HepG2 (cell line): Measurements from ENCODE around the gene NTF3. TPM values are rescaled to one million over a fixed set of nuclear protein-coding genes. Genes with fewer than 3 reads are reported as not detected.

ENCODE experiments used
- ATAC-seq: fragments of 200-7000 bp; cut with Tn5 transposase; 3 replicates; pipeline ENCODE4 v1.9.1; 2020; ENCODE audit warnings: mild to moderate bottlenecking, moderate library complexity
- BruUV-seq: library from RNA; stranded (reverse); fragments of 400-500 nt; replicated peaks from 2 replicates; lab custom pipeline; 2021; lab: Mats Ljungman, UMichigan
- CTCF ChIA-PET: fragments of 300-600 bp; formaldehyde crosslinking; extraction: SDS; loops from one replicate; lab custom pipeline; 2021; ENCODE audit warnings: low total read pairs, inconsistent platforms, low intra/inter-chr PET ratio; lab: Yijun Ruan, JAX
- POLR2A ChIA-PET: fragments of 350-600 bp; sonication (Branson Sonifier 250); formaldehyde crosslinking; loops from one replicate; lab custom pipeline; 2020; ENCODE audit warnings: antibody characterized with exemption, inconsistent platforms; lab: Yijun Ruan, JAX
- DNase-seq: peaks from one replicate; pipeline ENCODE4 v3.0.0-alpha.2; 2015; ENCODE audit warnings: low spot score
- FAIRE-seq: peaks from 3 replicates; lab custom pipeline; 2011; peaks lifted over from hg19 to GRCh38; lab: Jason Lieb, UNC
- H2AFZ ChIP-seq: one replicate; pipeline ENCODE4 v1.6.1; 2011; ENCODE audit warnings: low read length, inconsistent platforms
- H3K27ac ChIP-seq: fragments of 300-600 bp; 3 replicates; pipeline ENCODE4 v1.8.0; 2011; ENCODE audit warnings: mixed run types, mild to moderate bottlenecking, mixed read lengths, low read length, inconsistent platforms; ENCODE audit not compliant: insufficient read depth; ENCODE audit errors: extremely low read length
- H3K27me3 ChIP-seq, 2 experiments: fragments of 200-600 bp in 1 of 2; 2 replicates in 1 of 2; 3 replicates in 1 of 2; pipeline versions ENCODE4 v1.6.0 to v1.8.0; 2011; ENCODE audit warnings: low read length in 2 of 2, mild to moderate bottlenecking in 2 of 2, moderate library complexity in 2 of 2, inconsistent platforms in 1 of 2; ENCODE audit not compliant: insufficient read depth in 2 of 2, control insufficient read depth in 1 of 2
- H3K36me3 ChIP-seq, 2 experiments: fragments of 200-600 bp in 1 of 2; replicated peaks in 1 of 2; 2 replicates in 1 of 2; 3 replicates in 1 of 2; pipeline versions ENCODE4 v1.5.1 to v1.8.0; 2011; ENCODE audit warnings: low read length in 2 of 2, inconsistent platforms in 1 of 2; ENCODE audit not compliant: insufficient read depth in 2 of 2, control insufficient read depth in 1 of 2
- H3K4me1 ChIP-seq: 2 replicates; pipeline ENCODE4 v1.5.1; 2012; ENCODE audit warnings: low read length, inconsistent platforms; ENCODE audit not compliant: insufficient read depth
- H3K4me2 ChIP-seq: 2 replicates; pipeline ENCODE4 v1.6.0; 2011; ENCODE audit warnings: low read depth, low read length, inconsistent platforms
- H3K4me3 ChIP-seq, 3 experiments: fragments of 200-600 bp in 1 of 3; sonication (generic), shearing (Covaris generic) in 1 of 3; replicated peaks in 1 of 3; 2 replicates each; pipeline ENCODE4 v1.5.1; 2011 to 2016; ENCODE audit warnings: low read length in 3 of 3, inconsistent platforms in 2 of 3, low read depth in 2 of 3, mild to moderate bottlenecking in 2 of 3, control low read depth in 1 of 3, mixed read lengths in 1 of 3; ENCODE audit not compliant: insufficient read depth in 1 of 3
- H3K79me2 ChIP-seq: one replicate; pipeline ENCODE4 v1.6.1; 2011; ENCODE audit warnings: low read length, inconsistent platforms; ENCODE audit not compliant: insufficient read depth
- H3K9ac ChIP-seq: 2 replicates; pipeline ENCODE4 v1.6.0; 2011; ENCODE audit warnings: mild to moderate bottlenecking, low read depth, low read length, inconsistent platforms; ENCODE audit not compliant: insufficient read depth
- H3K9me3 ChIP-seq: 2 replicates; pipeline ENCODE4 v1.5.1; 2012; ENCODE audit warnings: mild to moderate bottlenecking, low read length
- H4K20me1 ChIP-seq: 2 replicates; pipeline ENCODE4 v1.6.0; 2011; ENCODE audit warnings: inconsistent platforms, mild to moderate bottlenecking, low read length, moderate library complexity; ENCODE audit not compliant: insufficient read depth
- ARNTL ChIP-seq: sonication (generic); formaldehyde crosslinking; IDR thresholded peaks from 2 replicates; pipeline ENCODE4 v1.4.0; 2020; ENCODE audit warnings: mild to moderate bottlenecking, missing genetic modification reagents
- ATF4 ChIP-seq, 2 experiments: fragments of 450-650 bp in 1 of 2; sonication (generic) in 1 of 2; formaldehyde crosslinking; IDR thresholded peaks; 2 replicates each; pipeline versions ENCODE4 v1.5.0 to v1.8.0; 2020 to 2022; ENCODE audit warnings: mild to moderate bottlenecking in 1 of 2, missing genetic modification reagents in 1 of 2
- DMAP1 ChIP-seq: IDR thresholded peaks from 2 replicates; pipeline ENCODE4 v1.6.1; 2016
- HCFC1 ChIP-seq: fragments of 150-350 bp; IDR thresholded peaks from 2 replicates; pipeline ENCODE4 v1.6.1; 2014; ENCODE audit warnings: low read depth, low read length
- HMGA1 ChIP-seq: sonication (generic); formaldehyde crosslinking; conservative IDR thresholded peaks from 2 replicates; pipeline ENCODE4 v1.4.0; 2020; ENCODE audit warnings: missing genetic modification reagents
- KDM3A ChIP-seq: IDR thresholded peaks from 2 replicates; pipeline ENCODE4 v1.6.1; 2018; ENCODE audit warnings: low read depth, missing compliant biosample characterization
- MZF1 ChIP-seq: sonication (generic); formaldehyde crosslinking; IDR thresholded peaks from 2 replicates; pipeline ENCODE4 v1.8.1; 2023; ENCODE audit warnings: mild to moderate bottlenecking, missing genetic modification reagents, borderline replicate concordance
- NCOA5 ChIP-seq: sonication (generic); formaldehyde crosslinking; IDR thresholded peaks from 2 replicates; pipeline ENCODE4 v1.4.0; 2020; ENCODE audit warnings: missing genetic modification reagents
- PRPF4 ChIP-seq: fragments of 200-400 bp; formaldehyde crosslinking; IDR thresholded peaks from 2 replicates; pipeline ENCODE4 v1.6.1; 2016; ENCODE audit warnings: low read length, low read depth; ENCODE audit not compliant: poor library complexity, severe bottlenecking
- ZNF17 ChIP-seq: sonication (generic); formaldehyde crosslinking; IDR thresholded peaks from 2 replicates; pipeline ENCODE4 v1.5.0; 2020; ENCODE audit warnings: mild to moderate bottlenecking, missing genetic modification reagents
- ZNF280D ChIP-seq: sonication (generic); formaldehyde crosslinking; IDR thresholded peaks from 2 replicates; pipeline ENCODE4 v1.5.1; 2020; ENCODE audit warnings: mild to moderate bottlenecking, missing genetic modification reagents
- ZNF296 ChIP-seq: sonication (generic); formaldehyde crosslinking; conservative IDR thresholded peaks from 2 replicates; pipeline ENCODE4 v1.5.0; 2020; ENCODE audit warnings: mild to moderate bottlenecking, missing genetic modification reagents
- ZNF503 ChIP-seq: sonication (generic); formaldehyde crosslinking; IDR thresholded peaks from 2 replicates; pipeline ENCODE4 v1.4.0; 2020; ENCODE audit warnings: missing genetic modification reagents
- ZNF776 ChIP-seq: sonication (generic); formaldehyde crosslinking; IDR thresholded peaks from 2 replicates; pipeline ENCODE4 v1.4.0; 2020; ENCODE audit warnings: mild to moderate bottlenecking, missing genetic modification reagents
- ZSCAN29 ChIP-seq: sonication (generic); formaldehyde crosslinking; conservative IDR thresholded peaks from 2 replicates; pipeline ENCODE4 v1.4.0; 2020; ENCODE audit warnings: mild to moderate bottlenecking, missing genetic modification reagents
- WGBS: methylation state at CpG from one replicate; pipeline ENCODE4 v1.1.6; 2017; ENCODE audit warnings: low lambda C conversion rate; 5-methylcytosine and 5-hydroxymethylcytosine counted together
- in situ Hi-C: cut with HindIII; loops from 2 replicates; pipeline ENCODE4 v1.10.0; 2017; ENCODE audit warnings: low pct_unique_long_range_greater_than_20kb; ENCODE audit not compliant: extremely low pct_ligation_motif_present
- intact Hi-C: fragments of 100-400 bp; cut with micrococcal nuclease; formaldehyde crosslinking; loops from one replicate; pipeline ENCODE4 v1.10.0; 2022; ENCODE audit not compliant: unreplicated experiment
- polyA plus RNA-seq, 8 experiments: library from polyadenylated mRNA; depleted of rRNA in 3 of 8; stranded (reverse) in 7 of 8; unstranded in 1 of 8; fragments of >200 nt; fragmentation: Illumina TruSeq in 4 of 8; extraction: Trizol in 4 of 8; gene quantifications; 2 replicates each; pipeline versions ENCODE4 v1.2.1 to v1.2.3, GENCODE V29; 2011 to 2016; ENCODE audit warnings: low read depth in 4 of 8, missing spikeins in 1 of 8, mixed read lengths in 1 of 8; ENCODE audit not compliant: insufficient read depth in 1 of 8
- total RNA-seq, 5 experiments: library from RNA; depleted of rRNA; stranded (reverse); fragments of >200 nt; fragmentation: Illumina TruSeq; extraction: Trizol; gene quantifications; 2 replicates each; pipeline ENCODE4 v1.2.3, GENCODE V29; 2016; ENCODE audit warnings: low read depth in 1 of 5

The NTF3 gene
- total and polyA plus RNA-seq, 2 of the 13 experiments (the other 11 are each of a cell fraction or from before 2014, with no cell fraction given) = not detected

GRCh38 chr12:5513406-5513805 is 81.5 kb downstream of the NTF3 start:
- WGBS = 8% methylated on average over 4 of the region's 4 CpGs
- BruUV-seq = no TSS peak
- Histone ChIP-seq H3K9me3 (no peaks in the 10 kb centered on the region), H3K27ac (no peak overlapping the region), H3K9ac (no peak overlapping the region), H3K36me3 (no peaks in the 10 kb centered on the region), H3K4me3 (no peak overlapping the region), H3K4me2 (no peak overlapping the region), H3K27me3 (peaks cover 0 to 8% of the 10 kb centered on the region in 2 experiments; a peak in 2 of 5 replicates), H3K4me1 (no peaks in the 10 kb centered on the region), H3K79me2 (no peaks in the 10 kb centered on the region), H2AFZ (no peak overlapping the region), H4K20me1 (no peaks in the 10 kb centered on the region)
- no peak for ATAC-seq
- ChIA-PET POLR2A (no interaction called here), CTCF (no interaction called here)
- no peak for FAIRE-seq
- DNase-seq = no peak
- TF ChIP-seq HMGA1 (CRISPR knock-in tag) (no peak), NCOA5 (CRISPR knock-in tag) (no peak), ATF4 (CRISPR knock-in tag; IDR thresholded peaks at IDR 0.05) (no peak)
- intact Hi-C loops (no loop called here), in situ Hi-C loops (no loop called here)

- Histone ChIP-seq H3K4me3 (no peak overlapping the region), H3K27ac (no peak overlapping the region), H3K4me2 (no peak overlapping the region), H3K79me2 (no peaks in the 10 kb centered on the region), H3K4me1 (no peaks in the 10 kb centered on the region), H3K36me3 (no peaks in the 10 kb centered on the region), H3K9me3 (no peaks in the 10 kb centered on the region), H3K9ac (no peak overlapping the region), H4K20me1 (no peaks in the 10 kb centered on the region), H3K27me3 (peaks cover 0 to 8% of the 10 kb centered on the region in 2 experiments; a peak in 2 of 5 replicates), H2AFZ (no peak overlapping the region)
- intact Hi-C loops = no loop called here
- ChIA-PET CTCF (no interaction called here), POLR2A (no interaction called here)
- no peak for DNase-seq
- no peak for FAIRE-seq
- BruUV-seq = no TSS peak
- WGBS = 0% methylated on average over 2 of the region's 6 CpGs
- in situ Hi-C loops = no loop called here
- ATAC-seq = no peak
- TF ChIP-seq DMAP1 (CRISPR knock-in tag) (no peak), ZNF776 (CRISPR knock-in tag) (no peak), ZNF280D (CRISPR knock-in tag) (no peak), HCFC1 (no peak), PRPF4 (no peak), ZNF296 (CRISPR knock-in tag) (no peak), ZNF503 (CRISPR knock-in tag) (no peak), KDM3A (CRISPR knock-in tag) (no peak), ARNTL (CRISPR knock-in tag) (no peak), ZSCAN29 (CRISPR knock-in tag) (no peak), MZF1 (no peak), ZNF17 (CRISPR knock-in tag) (no peak)
Measured at GRCh38 chr12:5514016-5514415, 82.1 kb downstream of the NTF3 start.
